HepG2 (cell line): ENCODE data around the gene DAPK1. TPM values are rescaled to one million over a fixed set of nuclear protein-coding genes. Genes with fewer than 3 reads are reported as not detected.

Source experiments
- ATF2 ChIP-seq: sonication (generic); formaldehyde crosslinking; IDR thresholded peaks from 2 replicates; pipeline ENCODE4 v1.4.0; 2020; ENCODE audit warnings: missing genetic modification reagents
- CREM ChIP-seq, 2 experiments: sonication (generic) in 1 of 2; formaldehyde crosslinking in 1 of 2; IDR thresholded peaks; 2 replicates each; pipeline versions ENCODE4 v1.4.0 to v1.6.1; 2016 to 2020; ENCODE audit warnings: antibody characterized with exemption in 1 of 2, mild to moderate bottlenecking in 1 of 2, missing genetic modification reagents in 1 of 2
- CTCF ChIP-seq: sonication (generic); formaldehyde crosslinking; IDR thresholded peaks from 2 replicates; pipeline ENCODE4 v1.5.0; 2020; ENCODE audit warnings: mild to moderate bottlenecking, missing genetic modification reagents, moderate library complexity
- FOXA3 ChIP-seq: IDR thresholded peaks from 2 replicates; pipeline ENCODE4 v1.6.1; 2016; ENCODE audit warnings: missing genetic modification reagents, missing compliant biosample characterization
- HCFC1 ChIP-seq: fragments of 150-350 bp; IDR thresholded peaks from 2 replicates; pipeline ENCODE4 v1.6.1; 2014; ENCODE audit warnings: low read depth, low read length
- HMG20A ChIP-seq: IDR thresholded peaks from 2 replicates; pipeline ENCODE4 v1.6.1; 2016; ENCODE audit warnings: borderline replicate concordance
- RERE ChIP-seq: IDR thresholded peaks from 2 replicates; pipeline ENCODE4 v1.6.1; 2016; ENCODE audit warnings: low read depth, missing genetic modification reagents, missing compliant biosample characterization
- SMC3 ChIP-seq: IDR thresholded peaks from 2 replicates; pipeline ENCODE4 v1.6.1; 2011; ENCODE audit warnings: low read length, improper control_type of control experiment
- STAG1 ChIP-seq: sonication (generic); formaldehyde crosslinking; IDR thresholded peaks from 2 replicates; pipeline ENCODE4 v1.4.0; 2020; ENCODE audit warnings: missing genetic modification reagents
- STAT6 ChIP-seq: sonication (generic); formaldehyde crosslinking; IDR thresholded peaks from 2 replicates; pipeline ENCODE4 v1.4.0; 2020; ENCODE audit warnings: missing genetic modification reagents, mild to moderate bottlenecking, borderline replicate concordance
- THAP11 ChIP-seq: IDR thresholded peaks from 2 replicates; pipeline ENCODE4 v1.6.1; 2016; ENCODE audit warnings: missing biosample characterization, missing genetic modification reagents
- ZBTB1 ChIP-seq: sonication (generic); formaldehyde crosslinking; IDR thresholded peaks from 2 replicates; pipeline ENCODE4 v1.4.0; 2020; ENCODE audit warnings: missing genetic modification reagents, borderline replicate concordance
- ZNF432 ChIP-seq: sonication (generic); formaldehyde crosslinking; IDR thresholded peaks from 2 replicates; pipeline ENCODE4 v1.5.0; 2020; ENCODE audit warnings: missing genetic modification reagents, mild to moderate bottlenecking, borderline replicate concordance
- ZNF562 ChIP-seq: sonication (generic); formaldehyde crosslinking; IDR thresholded peaks from 2 replicates; pipeline ENCODE4 v1.8.0; 2022; ENCODE audit warnings: missing genetic modification reagents, borderline replicate concordance
- polyA plus RNA-seq, 8 experiments: library from polyadenylated mRNA; depleted of rRNA in 3 of 8; stranded (reverse) in 7 of 8; unstranded in 1 of 8; fragments of >200 nt; fragmentation: Illumina TruSeq in 4 of 8; extraction: Trizol in 4 of 8; gene quantifications; 2 replicates each; pipeline versions ENCODE4 v1.2.1 to v1.2.3, GENCODE V29; 2011 to 2016; ENCODE audit warnings: low read depth in 4 of 8, missing spikeins in 1 of 8, mixed read lengths in 1 of 8; ENCODE audit not compliant: insufficient read depth in 1 of 8
- total RNA-seq, 5 experiments: library from RNA; depleted of rRNA; stranded (reverse); fragments of >200 nt; fragmentation: Illumina TruSeq; extraction: Trizol; gene quantifications; 2 replicates each; pipeline ENCODE4 v1.2.3, GENCODE V29; 2016; ENCODE audit warnings: low read depth in 1 of 5

Gene DAPK1
- total and polyA plus RNA-seq, 2 of the 13 experiments (the other 11 are each of a cell fraction or from before 2014, with no cell fraction given): 35.7 to 35.9 TPM

- TF ChIP-seq ZBTB1 (CRISPR knock-in tag): no peak
- no peak for TF ChIP-seq THAP11 (CRISPR knock-in tag)
- TF ChIP-seq STAT6 (CRISPR knock-in tag): no peak
- no peak for TF ChIP-seq CREM (IDR thresholded peaks at IDR 0.05)
- no peak for TF ChIP-seq CREM (CRISPR knock-in tag; IDR thresholded peaks at IDR 0.05)
- TF ChIP-seq SMC3: peak; percentile 60; the same call in 1 of the 2 replicates
- no peak for TF ChIP-seq ATF2
- no peak for TF ChIP-seq HMG20A
- TF ChIP-seq ZNF432: no peak
- peak; percentile 65 for TF ChIP-seq STAG1 (CRISPR knock-in tag)
- no peak for TF ChIP-seq RERE (CRISPR knock-in tag)
- peak; percentile 100 for TF ChIP-seq ZNF562 (CRISPR knock-in tag)
- peak; percentile 65 for TF ChIP-seq CTCF (CRISPR knock-in tag)
- no peak for TF ChIP-seq HCFC1
- no peak for TF ChIP-seq FOXA3 (CRISPR knock-in tag)
These were observed 169.6 kb downstream of the DAPK1 start (continued) for GRCh38 chr9:87667164-87667738.
